ENCODE data around the gene C15orf61.

C15orf61 gene

GRCh38 chr15:67569668-67570067 lies 48.7 kb downstream of the C15orf61 start:
- no peak for DNase-seq (ENCODE audit: low spot score)
- Histone ChIP-seq H3K4me1 (ENCODE audit: insufficient read depth, poor library complexity, severe bottlenecking) (no peaks in the 10 kb centered on the region), H3K9me3 (ENCODE audit: severe bottlenecking) (no peaks in the 10 kb centered on the region)

DNA sequence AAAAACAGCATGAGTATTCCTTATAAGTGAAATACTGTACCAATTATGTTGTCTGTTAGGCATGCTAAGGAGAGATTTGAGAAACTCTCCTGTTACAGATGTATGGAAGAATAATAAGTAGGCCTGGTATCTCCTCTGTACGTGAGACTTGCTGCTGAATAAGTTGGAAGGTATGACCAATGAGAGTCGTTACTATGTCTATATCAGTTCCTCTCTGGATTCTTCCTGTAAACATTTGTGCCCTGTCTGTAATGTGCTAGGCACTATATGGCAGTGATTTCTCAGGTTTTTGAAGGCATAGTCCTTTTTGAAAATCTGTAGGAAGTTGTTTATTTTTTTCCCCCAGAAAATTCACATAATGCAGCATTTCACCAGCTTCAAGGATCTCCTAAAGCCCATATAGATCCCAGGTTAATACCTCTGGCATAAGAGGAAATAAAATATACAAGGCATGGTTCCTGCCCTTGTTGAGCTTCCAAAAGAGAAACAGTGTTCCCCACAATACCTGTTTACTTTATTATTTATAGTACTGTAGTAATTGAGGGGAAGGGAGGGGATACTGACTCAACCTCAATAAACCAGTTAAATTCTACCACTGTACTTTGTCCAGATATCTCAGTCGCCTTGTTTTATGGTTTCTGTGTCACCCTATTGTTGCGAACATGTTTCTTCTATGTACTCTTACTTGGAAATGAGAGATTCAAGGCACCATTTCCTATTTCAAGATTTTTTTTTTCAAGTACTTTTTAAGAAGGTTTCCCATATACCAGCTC lies 50.1 kb downstream of the C15orf61 start:
- Histone ChIP-seq H3K36me3 (ENCODE audit: low read depth) (0 out of 2 replicates have a peak, but pooled peaks cover 6% of the 10 kb centered on the region), H3K4me3 (ENCODE audit: severe bottlenecking) (no peak overlapping the region), H3K27me3 (ENCODE audit: insufficient read depth, poor library complexity, severe bottlenecking) (no peaks in the 10 kb centered on the region), H3K27ac (ENCODE audit: poor library complexity, severe bottlenecking) (no peak overlapping the region), H3K9me3 (ENCODE audit: severe bottlenecking) (no peaks in the 10 kb centered on the region), H3K4me1 (ENCODE audit: insufficient read depth, poor library complexity, severe bottlenecking) (no peaks in the 10 kb centered on the region)
- DNase-seq (ENCODE audit: low spot score): no peak
- ATAC-seq (ENCODE audit: low read depth): no peak
- TF ChIP-seq, protein P1, sequence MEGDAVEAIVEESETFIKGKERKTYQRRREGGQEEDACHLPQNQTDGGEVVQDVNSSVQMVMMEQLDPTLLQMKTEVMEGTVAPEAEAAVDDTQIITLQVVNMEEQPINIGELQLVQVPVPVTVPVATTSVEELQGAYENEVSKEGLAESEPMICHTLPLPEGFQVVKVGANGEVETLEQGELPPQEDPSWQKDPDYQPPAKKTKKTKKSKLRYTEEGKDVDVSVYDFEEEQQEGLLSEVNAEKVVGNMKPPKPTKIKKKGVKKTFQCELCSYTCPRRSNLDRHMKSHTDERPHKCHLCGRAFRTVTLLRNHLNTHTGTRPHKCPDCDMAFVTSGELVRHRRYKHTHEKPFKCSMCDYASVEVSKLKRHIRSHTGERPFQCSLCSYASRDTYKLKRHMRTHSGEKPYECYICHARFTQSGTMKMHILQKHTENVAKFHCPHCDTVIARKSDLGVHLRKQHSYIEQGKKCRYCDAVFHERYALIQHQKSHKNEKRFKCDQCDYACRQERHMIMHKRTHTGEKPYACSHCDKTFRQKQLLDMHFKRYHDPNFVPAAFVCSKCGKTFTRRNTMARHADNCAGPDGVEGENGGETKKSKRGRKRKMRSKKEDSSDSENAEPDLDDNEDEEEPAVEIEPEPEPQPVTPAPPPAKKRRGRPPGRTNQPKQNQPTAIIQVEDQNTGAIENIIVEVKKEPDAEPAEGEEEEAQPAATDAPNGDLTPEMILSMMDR (IDR thresholded peaks at IDR 0.05; ENCODE audit: poor library complexity, severe bottlenecking): no peak

More at GRCh38 chr15:67569668-67570067, 48.7 kb downstream of the C15orf61 start:
- ATAC-seq (ENCODE audit: low read depth): no peak
- TF ChIP-seq, protein P1 (IDR thresholded peaks at IDR 0.05; ENCODE audit: poor library complexity, severe bottlenecking): no peak
- Histone ChIP-seq H3K27me3 (ENCODE audit: insufficient read depth, poor library complexity, severe bottlenecking) (no peaks in the 10 kb centered on the region), H3K27ac (ENCODE audit: poor library complexity, severe bottlenecking) (no peak overlapping the region), H3K36me3 (ENCODE audit: low read depth) (0 out of 2 replicates have a peak, but pooled peaks cover 6% of the 10 kb centered on the region), H3K4me3 (ENCODE audit: severe bottlenecking) (no peak overlapping the region)

DNA sequence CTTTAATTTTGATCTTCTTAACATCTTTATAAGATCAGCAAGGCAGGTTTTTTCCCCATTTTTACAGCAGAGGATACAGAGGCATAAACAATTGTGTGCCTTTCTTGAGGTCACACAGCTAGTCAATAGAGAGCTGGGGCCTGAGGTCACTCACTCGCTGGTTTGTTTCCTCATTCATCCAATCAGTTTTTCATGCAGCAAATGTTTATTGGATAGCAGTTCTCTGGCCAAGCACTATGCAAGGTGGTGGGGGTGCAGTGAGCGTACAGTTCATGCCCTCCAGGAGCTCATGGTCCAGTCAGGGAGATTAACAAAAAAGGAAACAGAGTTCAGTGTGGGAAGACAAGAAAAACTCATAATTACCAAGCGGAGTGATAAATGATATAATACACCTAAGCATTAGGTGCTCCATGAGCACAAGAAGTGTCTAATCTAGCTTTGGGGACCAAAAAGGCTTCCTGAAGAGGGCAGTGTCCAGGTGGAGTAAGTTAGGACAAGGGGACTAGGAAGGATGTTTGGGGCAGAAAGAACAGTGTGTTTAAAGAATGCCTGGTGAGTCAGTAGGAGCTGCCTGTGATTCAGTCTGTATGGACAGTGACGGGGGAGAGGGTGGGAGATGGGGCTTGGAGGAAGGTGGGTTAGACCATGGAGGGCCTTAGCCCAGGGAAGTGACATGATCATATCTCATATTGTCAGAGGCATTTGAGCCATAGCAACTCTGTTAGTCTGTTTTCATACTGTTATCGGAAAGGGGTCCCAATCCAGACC lies 50.9 kb downstream of the C15orf61 start:
- Histone ChIP-seq H3K4me3 (ENCODE audit: severe bottlenecking) (no peak overlapping the region), H3K4me1 (ENCODE audit: insufficient read depth, poor library complexity, severe bottlenecking) (no peaks in the 10 kb centered on the region), H3K27ac (ENCODE audit: poor library complexity, severe bottlenecking) (no peak overlapping the region), H3K27me3 (ENCODE audit: insufficient read depth, poor library complexity, severe bottlenecking) (no peaks in the 10 kb centered on the region), H3K36me3 (ENCODE audit: low read depth) (0 out of 2 replicates have a peak, but pooled peaks cover 6% of the 10 kb centered on the region), H3K9me3 (ENCODE audit: severe bottlenecking) (no peaks in the 10 kb centered on the region)
- ATAC-seq (ENCODE audit: low read depth): no peak; the same call in 2 of the 3 replicates
- no peak for DNase-seq (ENCODE audit: low spot score)
- TF ChIP-seq, protein P1 (IDR thresholded peaks at IDR 0.05; ENCODE audit: poor library complexity, severe bottlenecking): no peak

DNA sequence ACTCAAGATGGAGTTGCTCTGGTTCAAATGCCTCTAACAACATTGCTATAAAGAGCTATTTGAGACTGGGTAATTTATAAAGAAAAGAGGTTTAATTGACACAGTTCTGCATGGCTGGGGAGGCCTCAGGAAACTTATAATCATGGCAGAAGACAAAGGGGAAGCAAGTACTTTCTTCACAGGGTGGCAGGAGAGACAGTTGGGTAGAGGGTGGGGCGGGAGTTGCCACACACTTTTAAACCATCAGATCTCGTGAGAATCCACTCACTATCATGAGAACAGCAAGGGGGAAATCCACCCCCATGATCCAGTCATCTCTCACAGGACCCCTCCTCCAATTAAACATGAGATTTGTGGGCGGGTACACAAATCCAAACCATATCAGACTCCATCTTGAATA lies 52.3 kb downstream of the C15orf61 start:
- TF ChIP-seq, protein P1 (IDR thresholded peaks at IDR 0.05; ENCODE audit: poor library complexity, severe bottlenecking): no peak
- Histone ChIP-seq H3K4me1 (ENCODE audit: insufficient read depth, poor library complexity, severe bottlenecking) (no peaks in the 10 kb centered on the region), H3K4me3 (ENCODE audit: severe bottlenecking) (no peak overlapping the region), H3K27me3 (ENCODE audit: insufficient read depth, poor library complexity, severe bottlenecking) (no peaks in the 10 kb centered on the region), H3K36me3 (ENCODE audit: low read depth) (0 out of 2 replicates have a peak, but pooled peaks cover 6% of the 10 kb centered on the region), H3K27ac (ENCODE audit: poor library complexity, severe bottlenecking) (no peak overlapping the region), H3K9me3 (ENCODE audit: severe bottlenecking) (no peaks in the 10 kb centered on the region)
- no peak for ATAC-seq (ENCODE audit: low read depth)
- no peak for DNase-seq (ENCODE audit: low spot score)
